Neural cell (in vitro differentiated cells): ENCODE results near the gene GJA10. TPM values are rescaled to one million over a fixed set of nuclear protein-coding genes. Genes with fewer than 3 reads are reported as not detected.

ENCODE experiments used
- H2AFZ ChIP-seq: fragments of 200-600, 300-800 bp; sonication (generic), shearing (Covaris generic); 2 replicates; pipeline ENCODE4 v1.6.0; 2014; ENCODE audit warnings: low read depth, mild to moderate bottlenecking, antibody characterized with exemption, low read length, moderate library complexity
- H3F3A ChIP-seq: fragments of 200-600 bp; shearing (Covaris generic); 2 replicates; pipeline ENCODE4 v1.6.1; 2016; ENCODE audit warnings: mild to moderate bottlenecking, moderate library complexity, mixed read lengths, antibody characterized with exemption, low read length; ENCODE audit not compliant: insufficient read depth, poor library complexity, severe bottlenecking
- H3K27ac ChIP-seq: fragments of 200-600, 300-800 bp; sonication (generic), shearing (Covaris generic); 2 replicates; pipeline ENCODE4 v1.5.1; 2014; ENCODE audit warnings: mild to moderate bottlenecking, low read length, moderate library complexity
- H3K27me3 ChIP-seq: fragments of 300-800, 200-600 bp; sonication (generic), shearing (Covaris generic); 2 replicates; pipeline ENCODE4 v1.6.0; 2014; ENCODE audit warnings: mild to moderate bottlenecking, low read depth, low read length, moderate library complexity; ENCODE audit not compliant: insufficient read depth
- H3K36me3 ChIP-seq: fragments of 300-800, 200-600 bp; sonication (generic), shearing (Covaris generic); 2 replicates; pipeline ENCODE4 v1.5.1; 2014; ENCODE audit warnings: mild to moderate bottlenecking, antibody characterized with exemption, low read length, moderate library complexity; ENCODE audit not compliant: insufficient read depth
- H3K4me2 ChIP-seq: fragments of 300-800, 200-600 bp; sonication (generic), shearing (Covaris generic); 2 replicates; pipeline ENCODE4 v1.6.0; 2014; ENCODE audit warnings: mild to moderate bottlenecking, low read length
- H3K4me3 ChIP-seq: fragments of 300-800, 200-600 bp; sonication (generic), shearing (Covaris generic); 2 replicates; pipeline ENCODE4 v1.5.1; 2014; ENCODE audit warnings: mild to moderate bottlenecking, low read length, moderate library complexity
- H3K79me2 ChIP-seq: fragments of 200-600 bp; shearing (Covaris generic); replicated peaks from 2 replicates; pipeline ENCODE4 v1.6.0; 2014; ENCODE audit warnings: mild to moderate bottlenecking, low read length, moderate library complexity; ENCODE audit not compliant: insufficient read depth
- H3K9ac ChIP-seq: fragments of 300-800, 200-600 bp; sonication (generic), shearing (Covaris generic); 2 replicates; pipeline ENCODE4 v1.6.1; 2016; ENCODE audit warnings: mild to moderate bottlenecking, low read length, mixed read lengths
- H3K9me2 ChIP-seq: fragments of 200-600 bp; shearing (Covaris generic); 2 replicates; pipeline ENCODE4 v1.6.1; 2016; ENCODE audit warnings: mild to moderate bottlenecking, low read length, mixed read lengths; ENCODE audit not compliant: insufficient read depth
- H3K9me3 ChIP-seq: fragments of 200-600, 300-800 bp; sonication (generic), shearing (Covaris generic); 2 replicates; pipeline ENCODE4 v1.6.1; 2016; ENCODE audit warnings: mild to moderate bottlenecking, mixed run types, low read length, moderate library complexity, mixed read lengths
- H4K20me1 ChIP-seq: fragments of 200-600 bp; shearing (Covaris generic); 2 replicates; pipeline ENCODE4 v1.6.1; 2016; ENCODE audit warnings: mild to moderate bottlenecking, mixed run types; ENCODE audit not compliant: insufficient read depth
- EZH2 ChIP-seq: fragments of 200-600, 300-800 bp; shearing (Covaris generic), sonication (generic); IDR thresholded peaks from 2 replicates; pipeline ENCODE4 v1.6.1; 2014; ENCODE audit warnings: antibody characterized with exemption, low read length, borderline replicate concordance, mild to moderate bottlenecking; ENCODE audit not compliant: insufficient read depth, poor library complexity, severe bottlenecking
- MXI1 ChIP-seq: fragments of 450-650 bp; conservative IDR thresholded peaks from 2 replicates; pipeline ENCODE4 v1.6.1; 2014; ENCODE audit warnings: antibody characterized with exemption, mild to moderate bottlenecking; ENCODE audit not compliant: poor library complexity, severe bottlenecking
- POLR2AphosphoS5 ChIP-seq: IDR thresholded peaks from 2 replicates; pipeline ENCODE4 v1.6.1; 2012
- RAD21 ChIP-seq: fragments of 450-650 bp; conservative IDR thresholded peaks from 2 replicates; pipeline ENCODE4 v1.6.1; 2014; ENCODE audit warnings: antibody characterized with exemption, mild to moderate bottlenecking, moderate library complexity
- SMC3 ChIP-seq: fragments of 450-650 bp; conservative IDR thresholded peaks from 2 replicates; pipeline ENCODE4 v1.6.1; 2014; ENCODE audit warnings: antibody characterized with exemption, mild to moderate bottlenecking, moderate library complexity; ENCODE audit not compliant: poor library complexity
- polyA plus RNA-seq: library from polyadenylated mRNA; depleted of rRNA; stranded (reverse); fragments of >200 nt; gene quantifications from 2 replicates; pipeline ENCODE4 v1.2.3, GENCODE V29; 2014
- TF ChIP-seq, protein P1 (sequence below): IDR thresholded peaks from 2 replicates; pipeline ENCODE4 v1.6.1; 2012; ENCODE audit warnings: borderline replicate concordance
- TF ChIP-seq, protein P2 (sequence below): fragments of 450-650 bp; IDR thresholded peaks from 2 replicates; pipeline ENCODE4 v1.5.1; 2014; ENCODE audit warnings: antibody characterized with exemption, mild to moderate bottlenecking, moderate library complexity; ENCODE audit not compliant: poor library complexity, severe bottlenecking

GJA10 gene
- polyA plus RNA-seq, 1 donor from 2014 or later: not detected

DNA sequence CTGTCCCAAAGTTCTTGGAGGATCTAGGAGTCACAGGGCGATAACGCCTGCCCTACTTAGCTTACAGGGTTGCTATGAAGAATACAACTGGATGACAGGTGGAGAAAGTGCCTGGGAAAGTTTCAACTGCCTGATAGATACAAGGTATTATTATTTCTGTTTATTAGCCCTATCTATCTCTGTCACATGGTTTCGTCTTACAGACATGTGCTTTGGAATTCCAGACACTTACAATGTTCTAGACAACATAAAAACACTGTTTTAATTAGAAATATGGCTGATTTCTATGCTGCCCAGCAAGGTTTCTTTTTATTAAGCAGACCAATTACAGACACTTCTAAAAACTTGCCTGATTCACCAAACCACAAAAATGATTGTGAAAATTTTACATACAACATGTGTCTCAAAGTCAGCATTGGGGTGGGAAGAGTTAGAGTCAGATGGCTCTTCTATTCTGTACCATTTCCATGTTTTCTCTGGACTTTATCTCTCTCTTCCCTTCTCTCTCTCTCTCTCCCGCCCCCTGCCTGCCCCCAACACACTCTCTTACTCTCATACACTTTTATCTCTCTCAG is 50.0 kb downstream of the GJA10 start:
- TF ChIP-seq POLR2AphosphoS5 (no peak), EZH2 (no peak), RAD21 (no peak), MXI1 (no peak)
- TF ChIP-seq, protein P1, sequence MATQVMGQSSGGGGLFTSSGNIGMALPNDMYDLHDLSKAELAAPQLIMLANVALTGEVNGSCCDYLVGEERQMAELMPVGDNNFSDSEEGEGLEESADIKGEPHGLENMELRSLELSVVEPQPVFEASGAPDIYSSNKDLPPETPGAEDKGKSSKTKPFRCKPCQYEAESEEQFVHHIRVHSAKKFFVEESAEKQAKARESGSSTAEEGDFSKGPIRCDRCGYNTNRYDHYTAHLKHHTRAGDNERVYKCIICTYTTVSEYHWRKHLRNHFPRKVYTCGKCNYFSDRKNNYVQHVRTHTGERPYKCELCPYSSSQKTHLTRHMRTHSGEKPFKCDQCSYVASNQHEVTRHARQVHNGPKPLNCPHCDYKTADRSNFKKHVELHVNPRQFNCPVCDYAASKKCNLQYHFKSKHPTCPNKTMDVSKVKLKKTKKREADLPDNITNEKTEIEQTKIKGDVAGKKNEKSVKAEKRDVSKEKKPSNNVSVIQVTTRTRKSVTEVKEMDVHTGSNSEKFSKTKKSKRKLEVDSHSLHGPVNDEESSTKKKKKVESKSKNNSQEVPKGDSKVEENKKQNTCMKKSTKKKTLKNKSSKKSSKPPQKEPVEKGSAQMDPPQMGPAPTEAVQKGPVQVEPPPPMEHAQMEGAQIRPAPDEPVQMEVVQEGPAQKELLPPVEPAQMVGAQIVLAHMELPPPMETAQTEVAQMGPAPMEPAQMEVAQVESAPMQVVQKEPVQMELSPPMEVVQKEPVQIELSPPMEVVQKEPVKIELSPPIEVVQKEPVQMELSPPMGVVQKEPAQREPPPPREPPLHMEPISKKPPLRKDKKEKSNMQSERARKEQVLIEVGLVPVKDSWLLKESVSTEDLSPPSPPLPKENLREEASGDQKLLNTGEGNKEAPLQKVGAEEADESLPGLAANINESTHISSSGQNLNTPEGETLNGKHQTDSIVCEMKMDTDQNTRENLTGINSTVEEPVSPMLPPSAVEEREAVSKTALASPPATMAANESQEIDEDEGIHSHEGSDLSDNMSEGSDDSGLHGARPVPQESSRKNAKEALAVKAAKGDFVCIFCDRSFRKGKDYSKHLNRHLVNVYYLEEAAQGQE: no peak
- TF ChIP-seq, protein P2, sequence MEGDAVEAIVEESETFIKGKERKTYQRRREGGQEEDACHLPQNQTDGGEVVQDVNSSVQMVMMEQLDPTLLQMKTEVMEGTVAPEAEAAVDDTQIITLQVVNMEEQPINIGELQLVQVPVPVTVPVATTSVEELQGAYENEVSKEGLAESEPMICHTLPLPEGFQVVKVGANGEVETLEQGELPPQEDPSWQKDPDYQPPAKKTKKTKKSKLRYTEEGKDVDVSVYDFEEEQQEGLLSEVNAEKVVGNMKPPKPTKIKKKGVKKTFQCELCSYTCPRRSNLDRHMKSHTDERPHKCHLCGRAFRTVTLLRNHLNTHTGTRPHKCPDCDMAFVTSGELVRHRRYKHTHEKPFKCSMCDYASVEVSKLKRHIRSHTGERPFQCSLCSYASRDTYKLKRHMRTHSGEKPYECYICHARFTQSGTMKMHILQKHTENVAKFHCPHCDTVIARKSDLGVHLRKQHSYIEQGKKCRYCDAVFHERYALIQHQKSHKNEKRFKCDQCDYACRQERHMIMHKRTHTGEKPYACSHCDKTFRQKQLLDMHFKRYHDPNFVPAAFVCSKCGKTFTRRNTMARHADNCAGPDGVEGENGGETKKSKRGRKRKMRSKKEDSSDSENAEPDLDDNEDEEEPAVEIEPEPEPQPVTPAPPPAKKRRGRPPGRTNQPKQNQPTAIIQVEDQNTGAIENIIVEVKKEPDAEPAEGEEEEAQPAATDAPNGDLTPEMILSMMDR: no peak
- Histone ChIP-seq H2AFZ (no peak overlapping the region), H3K79me2 (peaks cover 11% of the 10 kb centered on the region), H3K27ac (no peak overlapping the region), H3K9me2 (no peaks in the 10 kb centered on the region), H3F3A (no peaks in the 10 kb centered on the region), H3K4me2 (no peak overlapping the region), H3K27me3 (no peaks in the 10 kb centered on the region), H3K9me3 (no peaks in the 10 kb centered on the region), H4K20me1 (no peaks in the 10 kb centered on the region), H3K4me3 (no peak overlapping the region), H3K36me3 (peaks cover 5% of the 10 kb centered on the region), H3K9ac (no peak overlapping the region)

DNA sequence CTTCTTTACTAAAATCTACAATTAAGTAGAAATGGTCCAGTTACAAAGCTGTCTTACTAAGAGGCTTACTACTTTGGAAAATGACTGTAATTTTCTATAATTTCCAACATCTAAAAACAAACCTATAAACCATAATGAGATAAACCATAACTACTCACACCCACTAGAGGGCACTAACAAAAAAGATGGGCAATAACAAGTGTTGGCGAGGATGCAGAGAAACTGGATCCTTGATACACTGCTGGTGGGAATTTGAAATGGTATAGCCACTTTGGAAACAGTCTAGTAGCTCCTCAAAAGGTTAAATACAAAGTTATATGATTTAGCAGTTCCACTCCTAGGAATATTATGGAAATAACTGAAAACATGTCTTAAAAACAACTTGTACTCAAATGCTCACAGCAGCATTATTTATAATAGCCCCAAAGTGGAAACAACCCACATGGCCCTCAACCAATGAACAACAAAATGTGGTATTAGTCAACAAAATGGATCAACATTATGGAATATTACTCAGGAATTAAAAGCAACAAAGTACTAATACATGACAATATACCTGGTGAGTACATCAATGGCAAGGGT is 50.6 kb downstream of the GJA10 start:
- H4K20me1 ChIP-seq: no peaks in the 10 kb centered on the region
- H3K4me2 ChIP-seq: no peak overlapping the region
- no peak overlapping the region for H3K27ac ChIP-seq
- peaks cover 5% of the 10 kb centered on the region for H3K36me3 ChIP-seq
- H2AFZ ChIP-seq: no peak overlapping the region
- H3K9ac ChIP-seq: no peak overlapping the region
- H3K9me3 ChIP-seq: no peaks in the 10 kb centered on the region
- peaks cover 11% of the 10 kb centered on the region for H3K79me2 ChIP-seq
- no peaks in the 10 kb centered on the region for H3K27me3 ChIP-seq
- no peak overlapping the region for H3K4me3 ChIP-seq
- no peaks in the 10 kb centered on the region for H3K9me2 ChIP-seq
- no peaks in the 10 kb centered on the region for H3F3A ChIP-seq
- TF ChIP-seq SMC3: peak; percentile 24
- TF ChIP-seq, protein P2: peak; percentile 41
- TF ChIP-seq, protein P1: no peak
- peak; percentile 18 for TF ChIP-seq RAD21
